Measurements from ENCODE around the gene MUC2.

The MUC2 gene

DNA sequence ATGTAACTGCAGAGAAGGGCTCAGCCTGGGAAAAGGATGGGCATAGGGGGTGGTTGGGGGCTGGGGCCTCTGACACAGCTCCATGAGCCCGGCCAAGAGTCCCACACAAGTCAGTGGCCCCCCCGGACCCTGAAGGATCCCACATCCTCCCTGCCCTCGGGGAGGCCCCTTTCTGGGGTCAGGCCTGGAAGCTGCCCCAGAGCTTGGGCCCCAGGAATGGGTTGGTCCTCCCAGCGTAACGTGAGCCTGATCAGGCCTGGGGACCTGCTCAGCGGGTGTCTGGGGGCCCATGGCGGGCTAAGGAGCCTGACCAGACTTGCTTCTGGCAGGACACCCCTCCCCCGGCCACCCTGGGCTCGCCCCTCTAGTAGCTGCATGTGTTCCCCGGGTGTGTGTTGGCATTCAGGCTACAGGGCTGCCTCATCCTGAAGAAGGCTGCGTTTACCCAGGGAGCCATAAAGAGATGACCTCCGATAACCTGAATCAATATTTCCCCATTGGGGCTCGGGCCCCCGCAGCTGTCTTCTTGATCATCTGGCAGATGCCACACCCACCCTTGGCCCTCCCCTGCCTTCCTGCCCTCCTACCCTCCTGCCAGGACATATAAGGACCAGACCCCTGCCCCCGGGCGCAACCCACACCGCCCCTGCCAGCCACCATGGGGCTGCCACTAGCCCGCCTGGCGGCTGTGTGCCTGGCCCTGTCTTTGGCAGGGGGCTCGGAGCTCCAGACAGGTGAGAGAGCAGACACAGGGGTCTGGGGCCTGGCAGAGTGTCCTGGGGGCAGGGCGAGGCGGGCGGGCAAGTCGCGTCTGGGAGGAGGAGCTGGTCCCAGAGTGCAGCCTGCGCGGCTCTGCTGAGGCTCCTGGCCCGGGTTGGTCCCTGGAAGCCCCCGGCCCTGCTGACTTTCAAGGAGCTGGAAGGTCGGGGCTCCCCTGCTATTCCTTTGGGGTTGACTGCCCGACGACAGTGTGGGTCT, at the start of gene MUC2:
MUC2 (plus strand) TSS at position 631 of the 978 bp plus-strand sequence.
- DNase-seq (ENCODE audit: low spot score), result no peak

DNA sequence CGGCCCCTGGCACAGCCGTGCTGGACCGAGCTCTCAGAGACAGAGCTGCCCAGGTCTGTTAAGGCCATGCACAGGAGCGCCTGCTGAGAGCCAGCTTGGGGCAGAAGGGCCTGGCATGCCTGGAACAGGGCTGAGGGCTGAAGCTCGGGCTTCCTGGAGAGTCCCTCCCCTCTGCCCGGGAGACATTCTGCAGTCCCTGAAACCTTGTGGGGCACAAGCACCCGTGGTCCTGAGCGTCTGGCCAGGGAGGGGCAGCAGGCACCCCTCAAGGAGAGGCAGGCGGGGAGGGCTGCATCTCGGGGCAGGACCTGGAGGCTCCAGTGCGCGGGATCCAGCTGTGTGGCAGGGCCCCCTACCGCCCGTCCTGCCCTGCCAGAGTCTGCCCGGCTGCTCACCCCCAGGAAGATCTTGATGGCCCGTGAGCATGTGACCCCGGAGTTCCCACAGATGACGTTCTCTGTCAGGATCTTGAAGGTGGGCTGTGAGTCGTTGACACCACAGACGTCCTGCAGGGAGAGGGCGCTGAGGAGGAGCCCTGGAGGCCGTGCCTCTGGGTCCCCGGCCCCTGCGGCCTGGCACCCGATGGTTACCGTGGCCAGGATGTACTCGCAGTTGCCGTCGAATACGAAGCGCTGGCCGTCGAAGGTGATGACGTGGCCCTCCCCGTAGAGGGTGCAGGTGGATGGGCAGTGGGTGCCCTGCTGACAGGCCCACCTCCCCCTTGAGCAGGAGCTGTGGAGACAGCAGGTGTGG, 49.1 kb upstream of the MUC2 start:
- no peak for DNase-seq (ENCODE audit: low spot score)

DNA sequence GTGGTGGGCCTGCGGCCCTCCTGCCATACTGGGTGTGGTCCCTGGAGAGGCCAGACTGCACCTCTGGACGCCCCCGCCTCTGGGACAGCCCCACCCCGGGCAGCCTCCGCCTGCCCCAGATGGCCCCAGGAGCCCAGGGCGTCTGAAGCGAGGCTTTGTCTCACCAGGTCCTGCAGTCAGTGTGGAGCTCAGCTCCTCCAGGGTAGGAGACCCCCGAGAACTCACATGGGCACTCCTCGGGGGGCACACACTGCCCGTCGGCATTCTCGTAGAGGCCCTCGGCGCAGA, 48.6 kb upstream of the MUC2 start:
- no peak for DNase-seq (ENCODE audit: low spot score)

DNA sequence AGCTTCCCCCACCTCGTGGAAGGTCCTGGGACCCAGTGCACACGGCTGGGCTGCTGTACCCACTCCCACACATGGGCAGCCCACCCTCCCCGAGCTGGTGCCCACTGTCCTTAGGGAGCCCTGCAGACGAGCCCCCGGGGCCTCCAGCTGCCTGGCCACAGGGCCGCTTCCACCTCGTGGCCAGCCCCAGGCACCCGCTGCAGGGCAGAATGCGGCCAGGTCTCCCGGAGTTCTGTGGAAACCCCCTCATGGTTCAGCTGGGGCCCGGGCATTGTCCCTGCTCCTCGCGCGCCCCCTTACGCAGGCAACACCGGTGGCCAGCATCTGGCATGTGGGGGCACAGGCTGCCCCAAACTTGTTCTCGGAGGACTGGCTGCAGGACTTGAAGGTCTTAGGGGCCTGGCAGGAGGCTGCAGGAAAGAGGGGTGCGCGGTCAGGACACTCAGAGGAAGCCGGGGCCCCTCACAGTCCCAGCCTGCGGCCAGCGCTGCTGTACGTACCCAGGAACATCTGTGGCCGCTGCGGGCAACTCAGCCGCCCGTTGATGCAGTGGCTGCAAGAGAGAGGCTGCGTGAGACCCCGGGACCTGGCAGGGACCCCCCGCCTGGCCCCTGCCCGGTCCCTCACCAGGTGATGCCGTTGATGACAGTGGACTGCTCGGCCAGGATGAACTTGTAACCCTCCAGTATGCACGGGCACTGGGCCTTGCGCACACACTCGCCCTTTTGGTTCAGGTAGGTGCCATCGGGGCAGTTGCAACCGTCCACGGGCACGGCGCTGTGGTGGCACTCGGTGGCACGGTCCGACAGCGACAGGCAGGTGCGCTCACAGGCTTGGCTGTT, 47.8 kb upstream of the MUC2 start:
- DNase-seq (ENCODE audit: low spot score), result no peak

DNA sequence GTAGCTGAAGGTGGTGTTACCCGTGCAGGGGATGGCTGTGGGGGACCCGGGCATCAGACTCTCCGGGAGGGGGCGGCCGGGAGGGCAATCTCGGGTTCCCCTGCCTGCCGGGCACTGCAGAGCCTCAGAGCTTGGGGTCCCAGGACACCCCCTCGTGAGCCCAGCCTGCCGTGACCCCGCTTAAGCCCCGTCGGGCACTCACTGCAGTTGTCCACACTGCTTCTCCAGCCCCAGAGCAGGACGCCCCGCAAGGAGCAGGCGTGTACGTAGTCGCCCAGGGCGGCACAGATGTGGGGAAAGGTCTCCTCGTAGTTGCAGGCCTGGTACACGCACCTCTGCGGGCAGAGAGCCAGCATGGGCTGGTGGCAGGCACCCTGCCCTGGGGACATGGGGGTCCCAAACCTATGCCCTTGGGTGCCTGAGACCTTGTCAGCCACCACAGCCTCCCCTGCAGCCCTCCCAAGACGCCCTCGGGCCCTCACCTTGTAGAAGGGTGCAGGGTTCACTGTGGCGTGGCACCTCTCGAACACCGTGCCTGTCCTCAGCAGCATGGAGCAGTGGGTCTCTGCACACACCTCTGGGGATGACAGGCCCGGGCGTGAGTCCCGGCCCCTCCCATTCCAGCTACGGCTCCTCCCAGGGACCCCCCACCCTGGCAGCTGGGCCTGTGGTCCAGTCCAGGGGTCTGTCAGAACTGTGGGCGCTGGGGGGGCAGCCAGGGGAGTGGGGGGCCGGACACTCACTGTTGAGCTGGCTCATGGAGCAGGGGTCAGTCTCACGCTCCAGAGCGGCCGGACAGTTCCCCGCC, 47.0 kb upstream of the MUC2 start:
- DNase-seq (ENCODE audit: low spot score), result no peak

DNA sequence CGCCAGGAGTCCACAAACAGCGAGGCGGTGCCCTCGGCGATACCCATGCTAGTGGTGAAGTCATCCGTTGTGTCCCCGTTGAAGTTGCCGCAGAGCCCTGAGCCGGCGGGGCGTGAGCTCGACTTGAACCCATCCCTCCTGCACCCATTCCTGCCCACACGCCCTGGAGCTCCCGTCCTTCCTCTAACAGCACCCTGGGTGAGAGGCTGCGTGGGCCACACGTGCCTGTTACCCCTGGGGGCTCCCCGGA, 46.5 kb upstream of the MUC2 start:
- no peak for DNase-seq (ENCODE audit: low spot score)

DNA sequence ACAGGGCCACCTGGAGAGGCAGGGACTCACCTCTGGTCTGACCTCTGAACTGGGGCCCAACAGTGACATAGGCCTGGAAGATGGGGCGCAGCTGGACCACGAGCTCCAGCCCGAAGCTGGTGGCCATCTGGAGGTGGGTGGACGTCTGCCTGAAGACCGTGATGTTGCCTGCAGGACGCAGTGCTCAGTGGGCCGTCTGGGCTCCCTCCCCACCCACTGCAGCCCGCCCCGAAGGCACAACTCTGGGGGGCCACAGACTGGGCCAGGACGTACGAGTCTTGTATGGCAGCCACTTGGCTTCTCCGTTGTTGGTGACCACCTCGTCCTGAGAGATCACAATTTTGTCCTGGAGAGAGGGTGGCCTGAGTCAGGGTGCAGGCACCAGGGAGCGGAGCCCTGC, 46.1 kb upstream of the MUC2 start:
- DNase-seq (ENCODE audit: low spot score), result no peak

DNA sequence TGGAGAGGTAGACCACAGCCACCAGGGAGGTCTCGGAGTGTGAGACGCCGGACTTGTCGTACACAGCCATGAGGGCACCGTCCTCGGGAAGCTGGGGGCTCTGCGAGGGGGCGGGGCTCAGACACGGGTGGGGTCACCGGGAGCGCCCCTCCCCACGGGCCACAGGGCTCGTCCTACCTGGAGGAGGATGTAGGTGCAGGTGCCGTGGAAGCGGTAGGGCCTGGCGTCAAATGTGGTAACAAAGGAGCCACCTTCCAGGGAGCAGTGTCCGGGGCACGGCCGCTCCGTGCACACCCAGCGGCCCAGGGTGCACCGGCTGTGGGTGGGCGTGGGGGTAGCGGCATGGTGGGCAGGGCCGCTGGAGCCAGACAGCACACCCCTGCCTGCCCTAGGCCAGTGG, 45.6 kb upstream of the MUC2 start:
- no peak for DNase-seq (ENCODE audit: low spot score)

DNA sequence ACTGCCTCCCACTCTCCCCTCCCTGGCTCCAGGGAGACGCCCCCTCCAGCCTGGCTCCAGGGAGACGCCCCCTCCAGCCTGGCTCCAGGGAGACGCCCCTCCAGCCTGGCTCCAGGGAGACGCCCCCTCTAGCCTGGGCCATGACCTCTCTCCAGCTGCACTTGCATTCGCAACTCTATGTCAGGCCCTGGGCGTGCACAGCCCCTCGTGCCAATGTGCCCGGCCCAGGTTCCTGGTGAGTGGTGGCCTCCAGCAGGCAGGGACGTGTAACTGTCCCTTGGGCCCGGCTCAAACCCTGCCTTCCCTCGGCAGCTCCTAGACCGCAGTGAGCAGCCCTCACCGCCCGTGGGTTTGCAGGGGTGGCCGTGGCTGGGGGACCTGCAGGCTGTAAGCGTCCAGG, 45.0 kb upstream of the MUC2 start:
- DNase-seq (ENCODE audit: low spot score), result no peak

DNA sequence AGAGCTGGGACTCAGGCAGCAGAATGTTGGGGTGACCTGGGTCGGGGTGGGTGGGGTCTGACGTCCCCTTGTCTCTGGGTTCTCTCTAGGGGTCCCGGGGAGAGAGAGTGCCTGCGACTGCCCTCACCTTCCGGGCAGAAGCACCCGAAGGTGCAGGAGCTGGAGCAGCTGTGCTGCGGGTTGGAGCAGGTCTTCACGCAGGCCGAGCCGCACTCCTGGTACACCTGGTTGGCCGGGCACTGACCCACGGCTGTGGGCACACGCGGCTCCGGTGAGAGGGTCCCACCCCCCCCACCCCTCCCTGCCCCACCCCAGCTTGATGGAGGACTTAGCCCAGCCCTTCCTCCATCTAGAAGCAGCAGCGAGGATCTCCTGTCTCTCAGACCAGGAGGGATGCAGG, 44.6 kb upstream of the MUC2 start:
- DNase-seq (ENCODE audit: low spot score), result no peak

DNA sequence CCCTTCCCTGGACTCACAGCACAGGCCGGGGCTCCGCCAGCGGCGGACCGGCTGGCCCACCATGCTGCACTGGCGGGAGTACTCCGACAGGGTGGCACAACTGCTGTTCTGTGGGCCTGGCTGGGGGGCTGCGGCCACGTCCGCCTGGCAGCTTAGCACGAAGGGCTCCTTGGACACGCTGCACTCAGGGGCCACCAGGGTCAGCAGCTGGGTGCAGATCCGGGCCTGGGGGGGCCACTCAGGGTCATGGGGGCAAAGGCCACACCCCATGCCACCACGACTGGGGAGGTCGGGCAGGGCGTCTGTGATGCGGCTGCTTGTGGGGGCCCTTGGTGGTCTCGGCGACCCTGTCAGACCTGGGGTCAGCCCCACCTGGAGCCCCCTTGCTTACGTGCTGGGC, 44.1 kb upstream of the MUC2 start:
- no peak for DNase-seq (ENCODE audit: low spot score)

DNA sequence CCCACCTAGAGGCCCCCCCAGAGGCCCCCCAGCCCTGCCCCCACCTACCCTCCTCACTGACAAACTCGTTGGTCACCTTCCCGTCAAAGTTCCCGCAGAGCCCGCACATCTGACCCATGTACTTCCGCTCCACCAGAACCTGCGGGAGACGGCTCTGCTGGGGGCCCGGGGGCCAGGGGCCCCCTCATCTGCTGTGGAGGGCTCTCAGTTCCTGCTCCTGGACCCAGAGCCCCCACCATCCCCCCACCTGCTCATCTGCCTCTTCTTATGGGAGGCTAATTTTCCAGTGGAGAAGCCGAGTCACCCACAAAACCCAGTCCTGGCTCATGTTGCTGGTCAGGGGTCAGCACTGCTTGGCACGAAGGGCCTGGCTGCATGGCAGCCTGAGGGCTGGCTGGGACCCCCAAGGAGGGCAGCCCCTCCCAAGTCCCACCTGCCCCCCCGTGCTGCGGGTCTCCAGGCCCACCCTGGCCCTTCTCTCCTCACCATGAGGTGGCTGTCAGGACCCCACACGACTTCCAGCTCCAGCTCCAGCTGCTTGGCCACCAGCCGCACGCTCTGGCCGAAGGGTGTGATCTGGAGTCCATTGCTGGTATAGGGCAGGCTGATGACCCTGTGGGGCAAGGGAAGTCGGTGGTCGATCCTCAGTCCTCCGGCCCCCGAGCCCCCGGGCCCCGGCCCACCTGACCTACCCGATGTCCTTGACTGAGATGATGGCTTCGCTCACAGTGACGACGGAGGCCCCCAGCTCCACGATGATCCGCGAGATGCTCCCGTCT, 43.4 kb upstream of the MUC2 start:
- DNase-seq (ENCODE audit: low spot score), result no peak

DNA sequence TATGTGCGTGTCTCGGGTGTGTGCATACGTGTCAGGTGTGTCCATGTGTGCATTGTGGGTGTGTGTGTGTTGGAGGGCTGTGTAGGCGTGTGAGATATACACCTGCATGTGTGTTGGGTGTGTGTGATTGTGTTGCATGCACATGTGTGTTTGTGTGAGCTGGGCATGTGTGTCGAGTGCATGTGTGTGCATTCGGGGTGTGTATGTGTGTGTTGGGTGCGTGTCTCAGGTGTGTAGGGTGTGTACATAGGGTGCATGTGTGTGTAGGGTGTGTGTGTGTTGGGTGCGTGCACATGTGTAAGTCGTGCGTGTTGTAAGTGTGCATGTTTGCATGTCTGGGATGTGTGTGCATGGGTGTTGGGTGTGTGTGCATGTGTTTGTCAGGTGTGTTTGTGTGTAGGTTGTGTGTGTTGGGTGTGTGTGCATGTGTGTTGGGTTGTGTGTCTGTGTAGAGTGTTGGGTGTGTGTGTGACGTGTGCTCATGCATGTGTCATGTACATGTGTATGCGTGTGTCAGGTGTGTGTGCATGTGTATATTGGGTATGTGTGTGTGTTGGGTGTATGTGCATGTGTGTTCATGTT, 42.3 kb upstream of the MUC2 start:
- DNase-seq (ENCODE audit: low spot score), result no peak

DNA sequence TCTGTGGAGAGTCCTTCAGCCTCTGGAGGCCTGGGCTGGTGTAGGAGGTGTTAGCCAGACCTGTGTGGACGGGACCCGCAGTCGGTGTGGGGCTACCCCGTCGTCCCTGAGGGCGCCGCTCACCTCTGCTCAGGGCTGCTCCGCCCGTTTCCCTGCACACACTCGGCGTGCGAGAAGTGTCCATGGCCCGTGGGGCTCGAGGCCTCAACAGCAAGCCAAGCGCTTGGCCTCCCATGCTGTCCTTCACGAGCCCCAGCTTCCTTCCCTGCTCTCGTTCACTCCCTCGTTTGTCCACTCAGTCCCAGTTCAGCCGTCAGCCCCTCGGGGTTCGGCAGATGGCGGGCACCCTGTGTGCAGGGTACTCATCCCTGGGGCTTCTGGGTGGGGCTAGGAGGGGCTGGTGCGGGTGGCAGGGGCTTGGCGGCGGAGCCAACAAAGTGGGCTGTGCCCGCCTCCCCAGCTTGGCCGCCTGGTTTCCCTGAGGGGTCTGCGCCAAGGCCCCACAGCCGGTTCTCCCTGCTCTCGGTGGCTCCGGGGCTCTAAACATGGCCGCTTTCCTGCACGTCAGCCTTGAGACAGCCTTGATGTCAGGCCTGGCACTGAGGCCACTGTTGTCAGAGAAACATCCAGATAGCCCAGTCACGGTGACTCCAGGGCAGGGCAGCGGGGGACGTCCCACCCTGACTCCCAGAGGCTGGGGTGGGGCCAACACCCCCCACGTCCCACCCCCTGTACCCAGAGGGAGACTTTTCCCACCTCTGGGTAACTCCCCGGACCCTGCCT, 41.5 kb upstream of the MUC2 start:
- no peak for DNase-seq (ENCODE audit: low spot score)

DNA sequence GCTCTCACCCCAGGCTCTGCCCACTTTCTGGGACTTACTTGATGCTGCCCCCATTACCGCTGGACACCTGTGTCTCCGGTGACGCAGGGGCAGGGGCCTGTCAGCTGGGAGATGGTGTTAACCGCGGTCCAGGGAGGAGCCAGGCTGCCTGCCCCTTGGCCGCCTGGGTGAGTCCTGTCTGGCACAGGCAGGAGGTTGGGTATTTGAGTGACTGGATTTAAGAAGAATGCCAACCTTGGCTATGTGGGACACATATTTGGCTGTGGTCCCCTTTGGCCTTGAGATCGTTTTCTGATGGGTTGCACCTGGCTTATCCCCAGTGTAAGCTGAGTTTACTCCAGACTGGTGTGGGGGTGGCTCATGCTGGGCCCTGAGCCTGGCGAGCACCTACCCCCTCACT, 40.7 kb upstream of the MUC2 start:
- DNase-seq (ENCODE audit: low spot score), result no peak

DNA sequence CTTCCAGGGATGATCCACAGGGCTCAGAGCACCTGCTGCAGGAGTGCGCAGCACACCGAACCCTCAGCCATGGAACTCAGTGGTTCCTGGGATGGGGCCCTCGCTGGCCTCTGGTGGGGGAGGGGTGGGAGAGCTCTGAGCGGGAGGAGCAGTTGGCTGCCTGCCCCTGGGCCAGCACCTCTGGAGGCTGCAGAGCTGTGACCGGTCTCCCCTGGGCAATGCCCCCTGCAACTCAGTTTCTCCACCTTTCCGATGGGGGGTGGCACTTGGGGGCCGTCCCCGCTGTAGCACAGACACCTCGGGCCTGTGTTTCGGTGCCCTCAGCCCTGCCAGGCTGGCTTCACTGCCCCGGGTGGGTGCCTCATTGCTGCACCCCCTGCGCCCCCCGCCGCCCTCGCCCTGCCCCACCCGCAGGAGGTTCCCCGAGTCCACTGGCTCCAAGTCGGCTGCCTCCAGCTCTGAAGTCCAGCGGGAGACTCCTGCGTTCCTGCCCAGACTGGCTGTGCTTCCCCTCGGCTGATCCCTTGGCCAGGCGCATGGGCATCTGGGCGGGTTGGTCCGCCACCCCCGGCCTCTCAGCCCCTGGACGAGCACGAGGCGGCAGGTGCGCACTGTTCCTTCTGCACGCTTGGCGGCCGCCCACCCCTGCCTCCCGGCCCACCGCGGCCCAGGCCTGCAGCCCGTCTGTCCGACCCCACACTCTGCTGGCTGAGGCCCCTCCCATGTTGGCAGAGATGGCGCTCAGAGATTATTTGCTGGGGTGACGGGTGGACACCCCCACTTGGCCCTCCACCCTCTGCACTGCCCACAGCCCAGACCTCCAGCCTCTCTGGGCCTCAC, 40.0 kb upstream of the MUC2 start:
- no peak for DNase-seq (ENCODE audit: low spot score)

DNA sequence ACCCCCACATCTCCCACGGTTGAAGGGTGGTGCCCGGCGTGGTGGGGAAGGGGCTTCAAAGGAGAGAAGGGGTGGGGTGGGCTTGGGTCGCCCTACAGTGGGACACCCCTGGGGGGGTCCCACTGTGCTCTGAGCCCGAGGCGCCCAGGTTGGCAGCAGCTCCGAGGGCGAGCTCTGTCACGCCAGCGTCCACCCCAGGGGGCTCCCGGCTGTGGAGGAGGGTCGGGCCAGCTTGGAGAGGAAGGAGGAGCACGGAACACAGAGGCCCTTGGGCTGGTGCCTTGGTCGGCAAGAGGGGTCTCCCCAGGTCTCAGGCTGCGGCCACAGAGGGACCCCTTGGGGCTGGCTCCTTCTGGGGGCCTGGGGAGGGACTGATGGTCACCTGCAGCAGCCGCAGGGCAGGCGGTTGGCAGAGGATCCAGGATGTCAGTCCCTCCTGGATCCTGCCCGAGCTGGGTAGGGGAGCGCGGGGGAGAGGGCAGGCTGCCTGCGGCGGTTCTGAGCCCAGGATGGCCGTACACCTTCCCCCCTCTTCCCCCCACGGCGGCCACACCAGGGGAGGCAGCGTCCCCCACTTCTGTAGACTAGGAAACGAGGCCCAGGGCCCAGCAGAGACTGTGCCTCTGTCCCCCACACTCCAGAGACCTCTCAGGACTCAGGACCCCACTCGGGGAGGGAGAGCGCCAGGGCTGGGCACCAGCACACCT, 38.9 kb upstream of the MUC2 start:
- DNase-seq (ENCODE audit: low spot score), result no peak

DNA sequence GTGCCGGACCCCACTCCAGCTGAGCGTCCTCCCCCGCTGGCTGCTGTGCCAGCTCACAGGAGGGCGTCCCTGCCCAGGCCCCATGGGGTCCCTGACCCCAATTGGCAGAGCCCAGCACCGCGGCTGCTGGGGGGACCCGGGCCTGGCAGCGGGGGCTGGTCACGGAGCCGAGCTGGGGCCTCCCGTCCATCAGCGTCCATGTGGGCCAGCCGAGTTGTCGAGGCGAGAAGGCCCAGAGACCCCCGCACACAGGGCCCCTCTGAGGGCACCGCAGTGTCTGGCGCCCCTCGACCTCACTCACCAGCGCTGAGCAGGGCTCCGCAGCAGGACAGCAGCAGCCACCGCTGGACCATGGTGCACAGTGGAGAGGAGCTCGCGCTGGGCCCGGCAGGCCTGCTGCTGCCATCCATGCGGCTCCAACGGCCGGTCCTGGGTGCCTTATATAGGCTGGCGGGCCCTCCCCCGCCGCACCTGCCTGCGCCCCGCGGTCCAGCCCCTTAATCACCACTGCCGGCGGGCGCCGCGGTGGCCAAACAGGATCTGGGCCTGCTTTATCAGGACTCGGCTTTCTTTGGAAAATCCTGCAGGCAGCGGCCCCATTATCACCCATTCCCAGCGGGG, 38.3 kb upstream of the MUC2 start, which contains the start of gene MUC6:
MUC6 (minus strand) TSS at position 416 of the 621 bp plus-strand sequence; CDS start at position 353, 63 bp downstream.
- DNase-seq (ENCODE audit: low spot score), result no peak

Data from kidney tubule cell (primary cell).